GM12864 (cell line): ENCODE data around the gene ZBTB16.

Experiments
- DNase-seq: peaks from one replicate; pipeline ENCODE4 v3.0.0-alpha.2; 2011; ENCODE audit warnings: low read depth
- H3K4me3 ChIP-seq: 2 replicates; pipeline ENCODE4 v1.5.1; 2011; ENCODE audit warnings: mild to moderate bottlenecking, low read depth, low read length, control low read depth
- TF ChIP-seq, protein P1 (sequence below): IDR thresholded peaks from 2 replicates; pipeline ENCODE4 v1.5.1; 2011; ENCODE audit warnings: low read depth, mild to moderate bottlenecking, moderate library complexity, low read length, control low read depth, inconsistent platforms; ENCODE audit errors: missing control alignments

ZBTB16 gene

DNA sequence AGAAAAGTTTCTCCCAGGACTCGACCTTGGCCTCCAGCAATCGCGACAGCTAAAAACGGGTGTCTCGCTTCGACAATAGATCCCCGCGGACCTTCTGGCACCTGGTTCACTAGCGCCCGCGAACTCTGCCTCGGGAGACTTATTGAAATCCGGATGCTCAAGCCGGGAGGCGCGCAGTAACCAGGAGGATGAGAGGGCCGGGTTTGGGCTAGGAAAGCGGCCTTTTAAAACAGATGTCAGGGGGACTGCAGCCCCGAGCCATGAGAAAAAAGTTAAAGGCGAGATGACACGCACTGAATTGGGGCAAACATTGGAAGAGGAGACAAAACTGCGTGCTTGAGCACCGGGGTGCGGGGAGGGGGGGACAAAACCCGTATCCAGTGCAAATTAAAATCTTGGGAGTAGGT is 637 bp upstream of the ZBTB16 start:
- DNase-seq: no peak
- H3K4me3 ChIP-seq: no peak overlapping the region
- TF ChIP-seq, protein P1, sequence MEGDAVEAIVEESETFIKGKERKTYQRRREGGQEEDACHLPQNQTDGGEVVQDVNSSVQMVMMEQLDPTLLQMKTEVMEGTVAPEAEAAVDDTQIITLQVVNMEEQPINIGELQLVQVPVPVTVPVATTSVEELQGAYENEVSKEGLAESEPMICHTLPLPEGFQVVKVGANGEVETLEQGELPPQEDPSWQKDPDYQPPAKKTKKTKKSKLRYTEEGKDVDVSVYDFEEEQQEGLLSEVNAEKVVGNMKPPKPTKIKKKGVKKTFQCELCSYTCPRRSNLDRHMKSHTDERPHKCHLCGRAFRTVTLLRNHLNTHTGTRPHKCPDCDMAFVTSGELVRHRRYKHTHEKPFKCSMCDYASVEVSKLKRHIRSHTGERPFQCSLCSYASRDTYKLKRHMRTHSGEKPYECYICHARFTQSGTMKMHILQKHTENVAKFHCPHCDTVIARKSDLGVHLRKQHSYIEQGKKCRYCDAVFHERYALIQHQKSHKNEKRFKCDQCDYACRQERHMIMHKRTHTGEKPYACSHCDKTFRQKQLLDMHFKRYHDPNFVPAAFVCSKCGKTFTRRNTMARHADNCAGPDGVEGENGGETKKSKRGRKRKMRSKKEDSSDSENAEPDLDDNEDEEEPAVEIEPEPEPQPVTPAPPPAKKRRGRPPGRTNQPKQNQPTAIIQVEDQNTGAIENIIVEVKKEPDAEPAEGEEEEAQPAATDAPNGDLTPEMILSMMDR: no peak

GRCh38 chr11:114059984-114060391 is 477 bp downstream of the ZBTB16 start:
- TF ChIP-seq, protein P1: no peak
- DNase-seq: no peak
- no peak overlapping the region for H3K4me3 ChIP-seq

DNA sequence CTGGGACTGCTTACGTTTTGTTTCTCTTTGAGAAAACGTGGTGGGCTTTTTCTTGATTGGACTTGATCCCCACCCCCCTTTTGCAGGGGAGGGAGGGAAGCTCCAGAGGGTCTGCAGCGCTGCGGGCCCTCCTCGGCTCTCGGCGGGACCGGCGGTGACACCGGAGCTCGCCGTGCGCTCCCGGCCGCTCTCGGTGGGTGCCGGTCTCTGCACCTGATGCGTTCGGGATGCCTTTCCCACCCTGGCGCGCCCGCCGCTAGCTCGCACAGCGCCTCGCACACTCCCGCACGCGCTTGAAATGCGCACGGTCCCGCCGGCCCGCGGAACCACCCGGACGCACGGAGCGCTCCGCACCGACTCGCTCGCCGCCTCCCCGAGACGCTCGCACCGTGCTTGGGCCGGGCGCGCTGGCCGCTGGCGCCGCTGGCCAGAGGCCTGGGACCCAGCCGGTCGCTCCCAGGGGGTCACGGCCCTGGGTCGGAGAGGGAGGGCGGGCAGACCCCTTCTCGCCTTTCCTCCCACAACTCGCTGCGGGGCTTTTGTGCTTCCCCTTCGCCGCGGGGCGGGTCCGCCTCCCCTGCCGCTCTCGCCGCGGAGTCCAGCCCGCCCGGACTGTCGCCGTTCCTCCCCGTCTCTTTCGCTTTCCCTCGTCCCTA is 1.0 kb downstream of the ZBTB16 start:
- TF ChIP-seq, protein P1: no peak
- DNase-seq: no peak
- no peak overlapping the region; the same call in 1 of the 2 replicates for H3K4me3 ChIP-seq

- TF ChIP-seq, protein P1: no peak
- no peak for DNase-seq
- H3K4me3 ChIP-seq: no peak overlapping the region; the same call in 1 of the 2 replicates
Measured at GRCh38 chr11:114061048-114061680, 1.7 kb downstream of the ZBTB16 start.

- DNase-seq: no peak
- TF ChIP-seq, protein P1: no peak
- H3K4me3 ChIP-seq: no peak overlapping the region
Measured at GRCh38 chr11:114061681-114062049, 2.2 kb downstream of the ZBTB16 start.

DNA sequence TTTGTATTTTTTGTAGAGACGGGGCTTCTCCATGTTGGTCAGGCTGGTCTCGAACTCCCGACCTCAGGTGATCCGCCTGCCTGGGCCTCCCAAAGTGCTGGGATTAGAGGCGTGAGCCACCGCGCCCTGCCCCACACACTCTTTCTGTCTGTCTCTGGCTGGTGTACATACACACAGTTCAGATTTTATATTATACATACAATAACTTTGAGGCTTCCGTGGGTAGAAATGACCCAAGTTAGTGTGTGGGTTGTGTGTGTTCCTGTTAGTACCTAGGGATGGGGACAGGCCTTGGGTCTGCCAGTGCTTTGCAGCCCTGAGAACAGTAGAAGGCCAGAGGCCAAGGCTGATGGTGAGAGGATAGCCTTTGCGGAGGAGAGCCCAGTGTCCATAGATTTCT is 2.8 kb downstream of the ZBTB16 start:
- TF ChIP-seq, protein P1: no peak
- DNase-seq: no peak
- H3K4me3 ChIP-seq: no peak overlapping the region
